ENCODE results near the gene TM7SF2.
A peak's percentile ranks its signal among the peaks of the same experiment; 100 is the strongest.

The TM7SF2 gene

GRCh38 chr11:65127473-65128181 is 16.0 kb downstream of the TM7SF2 start:
- Mint-ChIP-seq H3K9me3 (ENCODE audit: low read depth) (no peaks in the 10 kb centered on the region), H3K4me3 (no peak overlapping the region), H3K27ac (no peak overlapping the region)

GRCh38 chr11:65128182-65129145 is 16.8 kb downstream of the TM7SF2 start:
- Mint-ChIP-seq H3K9me3 (ENCODE audit: low read depth) (no peaks in the 10 kb centered on the region), H3K4me1 (ENCODE audit: low read depth) (peaks cover 23% of the 10 kb centered on the region), H3K27me3 (no peaks in the 10 kb centered on the region), H3K36me3 (no peaks in the 10 kb centered on the region), H3K27ac (no peak overlapping the region), H3K4me3 (no peak overlapping the region)

More at GRCh38 chr11:65127473-65128181, 16.0 kb downstream of the TM7SF2 start:
- no peaks in the 10 kb centered on the region for H3K36me3 Mint-ChIP-seq
- H3K27me3 Mint-ChIP-seq = no peaks in the 10 kb centered on the region
- H3K4me1 Mint-ChIP-seq (ENCODE audit: low read depth) = peaks cover 18% of the 10 kb centered on the region

GRCh38 chr11:65129649-65130441 is 18.2 kb downstream of the TM7SF2 start:
- no peaks in the 10 kb centered on the region for H3K27me3 Mint-ChIP-seq
- no peaks in the 10 kb centered on the region for H3K9me3 Mint-ChIP-seq (ENCODE audit: low read depth)
- peaks cover 18% of the 10 kb centered on the region for H3K4me1 Mint-ChIP-seq (ENCODE audit: low read depth)
- no peaks in the 10 kb centered on the region for H3K36me3 Mint-ChIP-seq
- H3K4me3 Mint-ChIP-seq = no peak overlapping the region
- no peak overlapping the region for H3K27ac Mint-ChIP-seq

- H3K27ac Mint-ChIP-seq = peak overlapping the region; percentile 70
- H3K27me3 Mint-ChIP-seq = no peaks in the 10 kb centered on the region
- H3K4me1 Mint-ChIP-seq (ENCODE audit: low read depth) = peaks cover 24% of the 10 kb centered on the region
- peak overlapping the region; percentile 23 for H3K4me3 Mint-ChIP-seq
- no peaks in the 10 kb centered on the region for H3K9me3 Mint-ChIP-seq (ENCODE audit: low read depth)
- no peaks in the 10 kb centered on the region for H3K36me3 Mint-ChIP-seq
Measured at GRCh38 chr11:65130631-65131416, 19.2 kb downstream of the TM7SF2 start.

- peak overlapping the region; percentile 70 for H3K27ac Mint-ChIP-seq
- peaks cover 30% of the 10 kb centered on the region for H3K4me1 Mint-ChIP-seq (ENCODE audit: low read depth)
- no peaks in the 10 kb centered on the region for H3K27me3 Mint-ChIP-seq
- H3K36me3 Mint-ChIP-seq = no peaks in the 10 kb centered on the region
- H3K4me3 Mint-ChIP-seq = peak overlapping the region; percentile 23
- no peaks in the 10 kb centered on the region for H3K9me3 Mint-ChIP-seq (ENCODE audit: low read depth)
Measured at GRCh38 chr11:65131417-65131776, 19.7 kb downstream of the TM7SF2 start.

- H3K27ac Mint-ChIP-seq = peak overlapping the region; percentile 10
- H3K27me3 Mint-ChIP-seq = no peaks in the 10 kb centered on the region
- peaks cover 34% of the 10 kb centered on the region for H3K4me1 Mint-ChIP-seq (ENCODE audit: low read depth)
- no peak overlapping the region for H3K4me3 Mint-ChIP-seq
- no peaks in the 10 kb centered on the region for H3K9me3 Mint-ChIP-seq (ENCODE audit: low read depth)
- H3K36me3 Mint-ChIP-seq = no peaks in the 10 kb centered on the region
Measured at GRCh38 chr11:65131895-65132237, 20.2 kb downstream of the TM7SF2 start.

GRCh38 chr11:65132238-65132987 is 20.7 kb downstream of the TM7SF2 start:
- Mint-ChIP-seq H3K4me1 (ENCODE audit: low read depth) (peaks cover 35% of the 10 kb centered on the region), H3K27ac (peak overlapping the region; percentile 80), H3K36me3 (no peaks in the 10 kb centered on the region), H3K27me3 (no peaks in the 10 kb centered on the region), H3K4me3 (peak overlapping the region; percentile 99), H3K9me3 (ENCODE audit: low read depth) (no peaks in the 10 kb centered on the region)

GRCh38 chr11:65132988-65133700 is 21.5 kb downstream of the TM7SF2 start:
- H3K4me3 Mint-ChIP-seq = peak overlapping the region; percentile 99
- no peaks in the 10 kb centered on the region for H3K36me3 Mint-ChIP-seq
- H3K4me1 Mint-ChIP-seq (ENCODE audit: low read depth) = peaks cover 38% of the 10 kb centered on the region

GRCh38 chr11:65133724-65134123 is 22.1 kb downstream of the TM7SF2 start:
- H3K27me3 Mint-ChIP-seq = no peaks in the 10 kb centered on the region
- no peaks in the 10 kb centered on the region for H3K9me3 Mint-ChIP-seq (ENCODE audit: low read depth)
- no peaks in the 10 kb centered on the region for H3K36me3 Mint-ChIP-seq
- peak overlapping the region; percentile 97 for H3K27ac Mint-ChIP-seq
- H3K4me3 Mint-ChIP-seq = peak overlapping the region; percentile 99
- H3K4me1 Mint-ChIP-seq (ENCODE audit: low read depth) = peaks cover 38% of the 10 kb centered on the region

More at GRCh38 chr11:65132988-65133700, 21.5 kb downstream of the TM7SF2 start:
- H3K27me3 Mint-ChIP-seq = no peaks in the 10 kb centered on the region
- H3K9me3 Mint-ChIP-seq (ENCODE audit: low read depth) = no peaks in the 10 kb centered on the region
- peak overlapping the region; percentile 97 for H3K27ac Mint-ChIP-seq

- Mint-ChIP-seq H3K27ac (peak within 1 kb of the TSS; percentile 100), H3K4me3 (peak within 1 kb of the TSS; percentile 99), H3K4me1 (ENCODE audit: low read depth) (peaks cover 38% of the 10 kb centered on the region), H3K9me3 (ENCODE audit: low read depth) (no peaks in the 10 kb centered on the region), H3K36me3 (no peaks in the 10 kb centered on the region), H3K27me3 (no peaks in the 10 kb centered on the region)
Measured at GRCh38 chr11:65134240-65134951, 22.7 kb downstream of the TM7SF2 start, which contains the start of gene SYVN1. TSS of gene SYVN1 (minus strand) at chr11:65134519. CDS start at chr11:65133601, 918 bp downstream.

- Mint-ChIP-seq H3K27ac (peak overlapping the region; percentile 100), H3K4me3 (peak overlapping the region; percentile 99), H3K4me1 (ENCODE audit: low read depth) (peaks cover 38% of the 10 kb centered on the region), H3K9me3 (ENCODE audit: low read depth) (no peaks in the 10 kb centered on the region), H3K36me3 (no peaks in the 10 kb centered on the region), H3K27me3 (no peaks in the 10 kb centered on the region)
Measured at GRCh38 chr11:65134952-65135632, 23.4 kb downstream of the TM7SF2 start.

GRCh38 chr11:65135633-65136145 is 24.0 kb downstream of the TM7SF2 start:
- Mint-ChIP-seq H3K27ac (peak overlapping the region; percentile 100), H3K9me3 (ENCODE audit: low read depth) (no peaks in the 10 kb centered on the region), H3K27me3 (no peaks in the 10 kb centered on the region), H3K4me3 (peak overlapping the region; percentile 99), H3K4me1 (ENCODE audit: low read depth) (peaks cover 38% of the 10 kb centered on the region), H3K36me3 (no peaks in the 10 kb centered on the region)
